Hepatocyte (in vitro differentiated cells): Measurements from ENCODE around the gene BMP7. TPM values are rescaled to one million over a fixed set of nuclear protein-coding genes. Genes with fewer than 3 reads are reported as not detected.

Experiments used
- DNase-seq: peaks from one replicate; pipeline ENCODE4 v3.0.0-alpha.2; 2016; ENCODE audit warnings: low spot score
- H2AFZ ChIP-seq: fragments of 200-600 bp; sonication (generic); 2 replicates; pipeline ENCODE4 v1.6.0; 2016; ENCODE audit warnings: antibody characterized with exemption, mild to moderate bottlenecking
- H3K27ac ChIP-seq: fragments of 200-600 bp; sonication (generic); 2 replicates; pipeline ENCODE4 v1.5.1; 2016; ENCODE audit warnings: mild to moderate bottlenecking
- H3K27me3 ChIP-seq: fragments of 200-600 bp; sonication (generic); 2 replicates; pipeline ENCODE4 v1.6.1; 2016
- H3K36me3 ChIP-seq: fragments of 200-600 bp; sonication (generic); replicated peaks from 2 replicates; pipeline ENCODE4 v1.5.1; 2016; ENCODE audit warnings: low read depth; ENCODE audit not compliant: insufficient read depth
- H3K4me1 ChIP-seq: fragments of 200-600 bp; sonication (generic); 2 replicates; pipeline ENCODE4 v1.5.1; 2016; ENCODE audit warnings: mild to moderate bottlenecking, moderate library complexity; ENCODE audit not compliant: insufficient read depth
- H3K4me2 ChIP-seq: fragments of 200-600 bp; sonication (generic); 2 replicates; pipeline ENCODE4 v1.6.0; 2016
- H3K4me3 ChIP-seq: fragments of 200-600 bp; sonication (generic); 2 replicates; pipeline ENCODE4 v1.5.1; 2016; ENCODE audit warnings: mild to moderate bottlenecking
- H3K79me2 ChIP-seq: fragments of 200-600 bp; sonication (generic); 2 replicates; pipeline ENCODE4 v1.6.0; 2017; ENCODE audit warnings: mild to moderate bottlenecking
- H3K9me2 ChIP-seq: fragments of 200-600 bp; sonication (generic); replicated peaks from 2 replicates; pipeline ENCODE4 v1.6.0; 2017; ENCODE audit warnings: mild to moderate bottlenecking; ENCODE audit not compliant: insufficient read depth
- H3K9me3 ChIP-seq: fragments of 200-600 bp; sonication (generic); 2 replicates; pipeline ENCODE4 v1.5.1; 2016; ENCODE audit warnings: low read depth, mild to moderate bottlenecking
- H4K20me1 ChIP-seq: fragments of 200-600 bp; sonication (generic); 2 replicates; pipeline ENCODE4 v1.6.0; 2016; ENCODE audit warnings: mild to moderate bottlenecking; ENCODE audit not compliant: insufficient read depth, poor library complexity, severe bottlenecking
- EZH2 ChIP-seq: fragments of 200-600 bp; sonication (generic); IDR thresholded peaks from 2 replicates; pipeline ENCODE4 v1.6.1; 2016; ENCODE audit warnings: antibody characterized with exemption, mild to moderate bottlenecking, borderline replicate concordance
- EZH2phosphoT487 ChIP-seq: fragments of 200-600 bp; sonication (generic); IDR thresholded peaks from one replicate; pipeline ENCODE4 v1.6.1; 2018; ENCODE audit warnings: antibody characterized with exemption, mild to moderate bottlenecking, low read depth, moderate library complexity; ENCODE audit not compliant: unreplicated experiment, severe bottlenecking
- WGBS: methylation state at CpG from one replicate; pipeline ENCODE4 v1.1.6; 2016; ENCODE audit warnings: low lambda C conversion rate; ENCODE audit errors: missing lambda C conversion rate; 5-methylcytosine and 5-hydroxymethylcytosine counted together
- polyA plus RNA-seq: library from polyadenylated mRNA; unstranded; fragments of >200 nt; fragmentation: Nextera tagmentation; extraction: Ambion mirVana; gene quantifications from 2 replicates; pipeline ENCODE4 v1.2.1, GENCODE V29; 2016
- total RNA-seq: library from RNA; depleted of rRNA; stranded (reverse); fragments of >200 nt; gene quantifications from 2 replicates; pipeline ENCODE4 v1.2.3, GENCODE V29; 2014
- TF ChIP-seq, protein P1 (sequence below): fragments of 200-600 bp; sonication (generic); IDR thresholded peaks from 2 replicates; pipeline ENCODE4 v1.5.1; 2016; ENCODE audit warnings: antibody characterized with exemption, mild to moderate bottlenecking; ENCODE audit not compliant: poor library complexity

The BMP7 gene
- total and polyA plus RNA-seq, 2 experiments from 2014 or later: 9.1 to 14.8 TPM

DNA sequence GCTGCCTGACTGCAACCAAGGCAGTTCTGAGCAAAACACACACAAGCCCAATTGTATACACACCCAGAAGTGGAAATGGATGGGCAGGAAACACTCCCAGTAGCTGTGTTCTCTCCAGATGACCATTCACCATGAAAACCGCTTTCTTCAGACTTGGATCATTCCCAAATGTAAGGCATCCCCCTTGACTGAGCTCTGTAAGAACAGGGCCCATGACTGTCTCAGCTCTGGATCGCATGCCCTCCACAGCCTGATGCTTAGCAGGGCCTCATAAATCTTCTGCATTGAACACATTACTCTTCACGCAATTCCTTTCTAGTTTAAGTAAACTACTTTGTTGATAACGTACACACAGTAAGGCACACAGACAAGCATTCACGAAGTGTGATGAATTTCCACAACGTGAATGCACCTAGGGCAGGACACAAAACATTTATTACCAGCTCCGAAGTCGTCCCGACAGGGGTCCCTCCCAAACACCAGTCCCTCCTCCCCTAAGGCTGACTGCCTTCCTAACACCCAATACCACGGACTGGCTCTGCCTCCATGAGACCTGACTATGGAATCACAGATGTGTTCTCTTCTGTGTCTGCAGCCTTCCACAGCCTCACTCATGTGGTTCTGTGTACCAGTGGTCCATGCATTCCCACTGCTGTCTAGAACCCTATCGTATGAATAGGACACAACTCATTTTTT, 31.7 kb downstream of the BMP7 start:
- Histone ChIP-seq H3K79me2 (peaks cover 15% of the 10 kb centered on the region), H2AFZ (no peak overlapping the region), H3K4me2 (no peak overlapping the region), H3K4me1 (peaks cover 7% of the 10 kb centered on the region), H4K20me1 (no peaks in the 10 kb centered on the region), H3K4me3 (no peak overlapping the region), H3K9me3 (no peaks in the 10 kb centered on the region), H3K36me3 (no peaks in the 10 kb centered on the region), H3K27ac (no peak overlapping the region), H3K27me3 (no peaks in the 10 kb centered on the region), H3K9me2 (no peaks in the 10 kb centered on the region)
- TF ChIP-seq EZH2 (no peak), EZH2phosphoT487 (no peak)
- TF ChIP-seq, protein P1, sequence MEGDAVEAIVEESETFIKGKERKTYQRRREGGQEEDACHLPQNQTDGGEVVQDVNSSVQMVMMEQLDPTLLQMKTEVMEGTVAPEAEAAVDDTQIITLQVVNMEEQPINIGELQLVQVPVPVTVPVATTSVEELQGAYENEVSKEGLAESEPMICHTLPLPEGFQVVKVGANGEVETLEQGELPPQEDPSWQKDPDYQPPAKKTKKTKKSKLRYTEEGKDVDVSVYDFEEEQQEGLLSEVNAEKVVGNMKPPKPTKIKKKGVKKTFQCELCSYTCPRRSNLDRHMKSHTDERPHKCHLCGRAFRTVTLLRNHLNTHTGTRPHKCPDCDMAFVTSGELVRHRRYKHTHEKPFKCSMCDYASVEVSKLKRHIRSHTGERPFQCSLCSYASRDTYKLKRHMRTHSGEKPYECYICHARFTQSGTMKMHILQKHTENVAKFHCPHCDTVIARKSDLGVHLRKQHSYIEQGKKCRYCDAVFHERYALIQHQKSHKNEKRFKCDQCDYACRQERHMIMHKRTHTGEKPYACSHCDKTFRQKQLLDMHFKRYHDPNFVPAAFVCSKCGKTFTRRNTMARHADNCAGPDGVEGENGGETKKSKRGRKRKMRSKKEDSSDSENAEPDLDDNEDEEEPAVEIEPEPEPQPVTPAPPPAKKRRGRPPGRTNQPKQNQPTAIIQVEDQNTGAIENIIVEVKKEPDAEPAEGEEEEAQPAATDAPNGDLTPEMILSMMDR: no peak
- no peak for DNase-seq
- WGBS: 45% methylated on average over 11 of the region's 11 CpGs

DNA sequence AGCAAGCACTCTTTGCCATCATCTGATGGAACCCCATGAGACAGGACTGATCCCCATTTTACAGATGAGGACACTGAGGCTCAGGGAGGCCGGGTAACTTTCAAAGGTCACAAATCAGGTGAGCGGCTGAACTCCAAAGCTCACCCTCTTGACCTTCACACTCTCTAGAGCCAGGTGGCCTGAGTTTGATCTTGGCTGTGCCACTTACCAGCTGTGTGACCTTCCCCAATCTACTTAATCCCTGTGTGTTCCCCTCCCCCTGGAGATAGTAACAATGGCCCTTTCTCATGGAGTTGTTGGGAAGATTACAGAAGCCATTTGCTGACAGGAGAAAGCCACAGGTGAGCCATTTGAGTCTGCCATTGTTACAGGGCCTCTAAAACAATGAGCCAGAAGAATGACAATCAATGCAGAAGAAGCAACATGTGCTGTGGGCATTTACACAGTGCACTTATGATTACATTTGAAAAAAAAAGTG, 34.5 kb downstream of the BMP7 start:
- Histone ChIP-seq H4K20me1 (no peaks in the 10 kb centered on the region), H3K79me2 (peaks cover 15% of the 10 kb centered on the region), H3K27ac (no peak overlapping the region), H3K9me2 (no peaks in the 10 kb centered on the region), H3K27me3 (no peaks in the 10 kb centered on the region), H3K4me3 (no peak overlapping the region), H3K9me3 (no peaks in the 10 kb centered on the region), H3K4me2 (no peak overlapping the region), H2AFZ (no peak overlapping the region), H3K36me3 (no peaks in the 10 kb centered on the region), H3K4me1 (peaks cover 4% of the 10 kb centered on the region)
- WGBS: 87% methylated on average over 2 of the region's 2 CpGs
- DNase-seq: no peak
- TF ChIP-seq EZH2phosphoT487 (no peak), EZH2 (no peak)
- TF ChIP-seq, protein P1: no peak

- H4K20me1 ChIP-seq: no peaks in the 10 kb centered on the region
- H3K79me2 ChIP-seq: peaks cover 15% of the 10 kb centered on the region
- no peak overlapping the region for H3K27ac ChIP-seq
- no peak for DNase-seq
- H3K27me3 ChIP-seq: no peaks in the 10 kb centered on the region
- TF ChIP-seq EZH2phosphoT487: no peak
- no peak for TF ChIP-seq EZH2
- TF ChIP-seq, protein P1: no peak
- H3K36me3 ChIP-seq: no peaks in the 10 kb centered on the region
- H2AFZ ChIP-seq: no peak overlapping the region
- 86% methylated on average over 8 of the region's 8 CpGs for WGBS
- no peaks in the 10 kb centered on the region for H3K4me1 ChIP-seq
- H3K4me3 ChIP-seq: no peak overlapping the region
- no peaks in the 10 kb centered on the region for H3K9me2 ChIP-seq
- H3K9me3 ChIP-seq: no peaks in the 10 kb centered on the region
- no peak overlapping the region for H3K4me2 ChIP-seq
Measured at GRCh38 chr20:57231161-57231560, 35.3 kb downstream of the BMP7 start.
